Erythroblast (primary cell): ENCODE data around the gene PODN.

ENCODE experiments used
- DNase-seq, 2 experiments: peaks; one replicate each; lab custom pipeline; 2025; lab: John Stamatoyannopoulos, UW
- GATA1 ChIP-seq: IDR thresholded peaks from 2 replicates; pipeline ENCODE4 v1.6.1; 2011; ENCODE audit warnings: low read depth, mild to moderate bottlenecking, control low read depth, low read length, moderate library complexity
- POLR2A ChIP-seq: IDR thresholded peaks from 2 replicates; pipeline ENCODE4 v1.6.1; 2011; ENCODE audit warnings: mild to moderate bottlenecking, low read length

PODN gene

GRCh38 chr1:53093778-53094532, 31.9 kb downstream of the PODN start:
- no peak for DNase-seq
- TF ChIP-seq GATA1 (no peak), POLR2A (no peak)

GRCh38 chr1:53094533-53094919, 32.5 kb downstream of the PODN start:
- DNase-seq: no peak
- TF ChIP-seq GATA1 (no peak), POLR2A (no peak)

- no peak for DNase-seq
- TF ChIP-seq POLR2A (no peak), GATA1 (no peak)
Measured at GRCh38 chr1:53104289-53104913, 42.4 kb downstream of the PODN start.

- TF ChIP-seq POLR2A: no peak
- no peak for TF ChIP-seq GATA1
Measured at GRCh38 chr1:53107090-53107489, 45.1 kb downstream of the PODN start.

GRCh38 chr1:53107570-53108322, 45.7 kb downstream of the PODN start:
- TF ChIP-seq POLR2A (no peak), GATA1 (no peak)
- no peak for DNase-seq

More at GRCh38 chr1:53107090-53107489, 45.1 kb downstream of the PODN start:
- DNase-seq: no peak

- TF ChIP-seq GATA1 (no peak), POLR2A (no peak)
- no peak for DNase-seq
Measured at GRCh38 chr1:53108646-53109580, 46.9 kb downstream of the PODN start.

GRCh38 chr1:53110370-53111072, 48.5 kb downstream of the PODN start:
- TF ChIP-seq POLR2A: no peak
- DNase-seq: no peak

GRCh38 chr1:53111073-53111556, 49.1 kb downstream of the PODN start:
- no peak for TF ChIP-seq POLR2A
- TF ChIP-seq GATA1: no peak
- no peak for DNase-seq

- TF ChIP-seq POLR2A (no peak), GATA1 (no peak)
- DNase-seq: no peak
Measured at GRCh38 chr1:53111693-53112092, 49.7 kb downstream of the PODN start.

- TF ChIP-seq GATA1 (no peak), POLR2A (no peak)
- DNase-seq: no peak
Measured at GRCh38 chr1:53112271-53112774, 50.3 kb downstream of the PODN start.

GRCh38 chr1:53112861-53113260, 50.8 kb downstream of the PODN start:
- TF ChIP-seq POLR2A: no peak
- no peak for TF ChIP-seq GATA1
- no peak for DNase-seq

GRCh38 chr1:53114090-53114489, 52.1 kb downstream of the PODN start:
- no peak for TF ChIP-seq GATA1
- DNase-seq: no peak
